HL-60 (cell line): ENCODE measurements around the gene CHCHD3.

Experiments
- DNase-seq, 2 experiments: peaks; one replicate each; pipeline ENCODE4 v3.0.0-alpha.2; 2010 to 2020; ENCODE audit warnings: low read depth in 1 of 2, low spot score in 1 of 2
- H3K27ac ChIP-seq: fragments of 250-450 bp; sonication (Bioruptor Pico); replicated peaks from 2 replicates; pipeline ENCODE4 v1.5.1; 2020; ENCODE audit warnings: mild to moderate bottlenecking, moderate library complexity
- H3K27me3 ChIP-seq: fragments of 250-450 bp; sonication (Bioruptor Pico); 2 replicates; pipeline ENCODE4 v1.5.1; 2021; ENCODE audit warnings: mild to moderate bottlenecking, moderate library complexity; ENCODE audit not compliant: insufficient read depth, poor library complexity, severe bottlenecking
- H3K4me3 ChIP-seq: replicated peaks from 2 replicates; pipeline ENCODE4 v1.5.1; 2011; ENCODE audit warnings: mild to moderate bottlenecking, control low read depth, low read length; ENCODE audit not compliant: insufficient read depth
- GABPA ChIP-seq: IDR thresholded peaks from 2 replicates; pipeline ENCODE4 v1.6.1; 2012; ENCODE audit warnings: low read depth
- POLR2AphosphoS5 ChIP-seq: IDR thresholded peaks from 2 replicates; pipeline ENCODE4 v1.6.1; 2012; ENCODE audit warnings: low read depth
- SPI1 ChIP-seq: IDR thresholded peaks from 2 replicates; pipeline ENCODE4 v1.6.1; 2012; ENCODE audit warnings: low read depth, mild to moderate bottlenecking, borderline replicate concordance
- TF ChIP-seq, protein P1 (sequence below): IDR thresholded peaks from one replicate; pipeline ENCODE4 v1.5.1; 2011; ENCODE audit warnings: low read length, control low read depth, inconsistent platforms; ENCODE audit not compliant: insufficient read depth
- TF ChIP-seq, protein P2 (sequence below): IDR thresholded peaks from 2 replicates; pipeline ENCODE4 v1.6.1; 2012; ENCODE audit warnings: low read depth; ENCODE audit not compliant: insufficient replicate concordance

The CHCHD3 gene

DNA sequence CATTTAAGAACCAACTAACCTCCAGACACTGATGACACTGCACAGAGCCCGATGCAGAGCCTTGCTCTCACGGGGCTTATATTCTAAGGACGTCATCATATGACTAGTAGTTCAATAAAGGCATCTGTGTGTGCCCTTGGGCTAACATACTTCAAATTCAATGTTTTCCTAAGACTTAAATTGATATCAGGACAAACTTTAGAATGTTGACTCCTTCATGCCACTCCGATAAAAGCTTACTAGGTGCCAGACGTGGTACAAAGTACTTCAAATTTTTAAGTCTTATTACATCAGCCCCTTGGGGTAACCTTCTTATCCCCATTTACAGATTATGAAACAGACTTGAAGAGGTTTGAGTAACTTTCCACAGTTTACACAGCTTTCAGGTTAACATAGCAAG lies 314.5 kb downstream of the CHCHD3 start:
- no peak overlapping the region for H3K27ac ChIP-seq
- no peaks in the 10 kb centered on the region for H3K27me3 ChIP-seq
- TF ChIP-seq SPI1 (no peak), GABPA (no peak), POLR2AphosphoS5 (no peak)
- TF ChIP-seq, protein P1, sequence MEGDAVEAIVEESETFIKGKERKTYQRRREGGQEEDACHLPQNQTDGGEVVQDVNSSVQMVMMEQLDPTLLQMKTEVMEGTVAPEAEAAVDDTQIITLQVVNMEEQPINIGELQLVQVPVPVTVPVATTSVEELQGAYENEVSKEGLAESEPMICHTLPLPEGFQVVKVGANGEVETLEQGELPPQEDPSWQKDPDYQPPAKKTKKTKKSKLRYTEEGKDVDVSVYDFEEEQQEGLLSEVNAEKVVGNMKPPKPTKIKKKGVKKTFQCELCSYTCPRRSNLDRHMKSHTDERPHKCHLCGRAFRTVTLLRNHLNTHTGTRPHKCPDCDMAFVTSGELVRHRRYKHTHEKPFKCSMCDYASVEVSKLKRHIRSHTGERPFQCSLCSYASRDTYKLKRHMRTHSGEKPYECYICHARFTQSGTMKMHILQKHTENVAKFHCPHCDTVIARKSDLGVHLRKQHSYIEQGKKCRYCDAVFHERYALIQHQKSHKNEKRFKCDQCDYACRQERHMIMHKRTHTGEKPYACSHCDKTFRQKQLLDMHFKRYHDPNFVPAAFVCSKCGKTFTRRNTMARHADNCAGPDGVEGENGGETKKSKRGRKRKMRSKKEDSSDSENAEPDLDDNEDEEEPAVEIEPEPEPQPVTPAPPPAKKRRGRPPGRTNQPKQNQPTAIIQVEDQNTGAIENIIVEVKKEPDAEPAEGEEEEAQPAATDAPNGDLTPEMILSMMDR: no peak
- TF ChIP-seq, protein P2, sequence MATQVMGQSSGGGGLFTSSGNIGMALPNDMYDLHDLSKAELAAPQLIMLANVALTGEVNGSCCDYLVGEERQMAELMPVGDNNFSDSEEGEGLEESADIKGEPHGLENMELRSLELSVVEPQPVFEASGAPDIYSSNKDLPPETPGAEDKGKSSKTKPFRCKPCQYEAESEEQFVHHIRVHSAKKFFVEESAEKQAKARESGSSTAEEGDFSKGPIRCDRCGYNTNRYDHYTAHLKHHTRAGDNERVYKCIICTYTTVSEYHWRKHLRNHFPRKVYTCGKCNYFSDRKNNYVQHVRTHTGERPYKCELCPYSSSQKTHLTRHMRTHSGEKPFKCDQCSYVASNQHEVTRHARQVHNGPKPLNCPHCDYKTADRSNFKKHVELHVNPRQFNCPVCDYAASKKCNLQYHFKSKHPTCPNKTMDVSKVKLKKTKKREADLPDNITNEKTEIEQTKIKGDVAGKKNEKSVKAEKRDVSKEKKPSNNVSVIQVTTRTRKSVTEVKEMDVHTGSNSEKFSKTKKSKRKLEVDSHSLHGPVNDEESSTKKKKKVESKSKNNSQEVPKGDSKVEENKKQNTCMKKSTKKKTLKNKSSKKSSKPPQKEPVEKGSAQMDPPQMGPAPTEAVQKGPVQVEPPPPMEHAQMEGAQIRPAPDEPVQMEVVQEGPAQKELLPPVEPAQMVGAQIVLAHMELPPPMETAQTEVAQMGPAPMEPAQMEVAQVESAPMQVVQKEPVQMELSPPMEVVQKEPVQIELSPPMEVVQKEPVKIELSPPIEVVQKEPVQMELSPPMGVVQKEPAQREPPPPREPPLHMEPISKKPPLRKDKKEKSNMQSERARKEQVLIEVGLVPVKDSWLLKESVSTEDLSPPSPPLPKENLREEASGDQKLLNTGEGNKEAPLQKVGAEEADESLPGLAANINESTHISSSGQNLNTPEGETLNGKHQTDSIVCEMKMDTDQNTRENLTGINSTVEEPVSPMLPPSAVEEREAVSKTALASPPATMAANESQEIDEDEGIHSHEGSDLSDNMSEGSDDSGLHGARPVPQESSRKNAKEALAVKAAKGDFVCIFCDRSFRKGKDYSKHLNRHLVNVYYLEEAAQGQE: no peak
- H3K4me3 ChIP-seq: no peak overlapping the region
- DNase-seq: no peak

DNA sequence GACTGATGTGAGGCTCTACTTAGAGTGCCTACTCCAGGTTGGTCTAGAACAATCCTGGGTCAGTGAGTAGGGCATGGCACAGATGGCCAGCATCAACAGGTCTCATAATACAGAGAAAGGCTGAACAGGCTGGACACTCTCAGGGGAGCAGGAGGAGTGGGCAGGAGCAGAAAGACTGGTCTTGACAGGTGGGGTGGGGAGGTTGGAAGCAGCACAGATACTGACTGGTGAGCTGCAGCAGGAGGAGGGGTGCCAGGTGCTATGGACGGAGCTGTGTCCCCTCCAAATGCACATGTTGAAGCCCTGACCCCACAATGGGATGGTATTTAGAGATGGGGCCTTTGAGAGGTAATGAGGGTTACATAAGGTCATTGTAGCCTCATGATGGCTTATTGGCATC lies 315.2 kb downstream of the CHCHD3 start:
- Histone ChIP-seq H3K27ac (no peak overlapping the region), H3K27me3 (no peaks in the 10 kb centered on the region), H3K4me3 (no peak overlapping the region)
- no peak for DNase-seq
- TF ChIP-seq GABPA (no peak), POLR2AphosphoS5 (no peak), SPI1 (no peak)
- TF ChIP-seq, protein P2: no peak
- TF ChIP-seq, protein P1: no peak

DNA sequence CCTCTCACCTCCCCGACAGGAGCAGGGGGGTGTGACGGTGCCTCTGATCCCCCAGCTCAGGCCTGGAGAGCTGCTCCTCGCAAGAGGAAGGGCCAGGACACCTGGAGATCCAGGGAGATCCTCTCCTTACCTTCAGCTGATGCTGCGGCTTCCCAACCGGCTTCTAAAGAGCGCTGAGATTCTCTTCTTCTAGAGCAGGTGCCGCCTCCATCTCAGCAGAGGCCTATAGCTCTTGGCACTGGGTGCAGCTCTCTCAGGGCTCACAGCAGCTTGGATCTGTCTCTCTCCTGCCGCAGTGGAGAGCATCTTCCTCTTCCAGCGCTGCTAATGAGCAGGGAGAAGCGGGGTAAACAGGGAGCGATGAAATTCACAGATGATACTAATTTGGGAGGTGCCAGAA lies 316.0 kb downstream of the CHCHD3 start:
- Histone ChIP-seq H3K27ac (no peak overlapping the region), H3K27me3 (no peaks in the 10 kb centered on the region)
- TF ChIP-seq, protein P2: no peak
- TF ChIP-seq, protein P1: no peak
- no peak for TF ChIP-seq POLR2AphosphoS5
- no peak for TF ChIP-seq SPI1
- no peak for TF ChIP-seq GABPA

More for the DNA sequence above, 316.0 kb downstream of the CHCHD3 start:
- DNase-seq: no peak
- H3K4me3 ChIP-seq: no peak overlapping the region
